Endothelial cell of umbilical vein (primary cell): ENCODE measurements around the gene PIEZO2. TPM values are rescaled to one million over a fixed set of nuclear protein-coding genes. Genes with fewer than 3 reads are reported as not detected.
"Not testable (repeated sequence)": the region's sequence is repeated elsewhere in the genome, so short reads cannot be mapped to it uniquely, and the experiment has no call there.

Experiments used
- BruUV-seq: library from RNA; stranded (reverse); fragments of 400-500 nt; replicated peaks from 2 replicates; lab custom pipeline; 2021; lab: Mats Ljungman, UMichigan
- CTCF ChIA-PET: fragments of 300-600, 350-600 bp; sonication (Branson Sonifier 250); formaldehyde crosslinking; loops from one replicate; lab custom pipeline; 2021; ENCODE audit warnings: antibody characterized with exemption, inconsistent platforms; lab: Charles Lee
- POLR2A ChIA-PET: fragments of 300-600, 350-600 bp; sonication (Branson Sonifier 250); formaldehyde crosslinking; loops from one replicate; lab custom pipeline; 2021; ENCODE audit warnings: antibody characterized with exemption, inconsistent platforms; lab: Charles Lee
- DNase-seq: peaks from one replicate; pipeline ENCODE4 v3.0.0-alpha.2; 2011; ENCODE audit warnings: low read depth, low spot score
- FAIRE-seq: peaks from 2 replicates; lab custom pipeline; 2011; peaks lifted over from hg19 to GRCh38; lab: Jason Lieb, UNC
- H2AFZ ChIP-seq: 2 replicates; pipeline ENCODE4 v1.6.0; 2012; ENCODE audit warnings: low read depth, low read length, control low read depth, inconsistent platforms
- H3K27ac ChIP-seq: 2 replicates; pipeline ENCODE4 v1.5.1; 2011; ENCODE audit warnings: low read depth, mild to moderate bottlenecking, control low read depth, low read length, moderate library complexity; ENCODE audit not compliant: insufficient read depth
- H3K27me3 ChIP-seq, 2 experiments: 2 replicates each; pipeline versions ENCODE4 v1.6.0 to v1.6.1; 2011; ENCODE audit warnings: low read length in 2 of 2, mixed read lengths in 1 of 2; ENCODE audit not compliant: control insufficient read depth in 2 of 2, insufficient read depth in 2 of 2
- H3K36me3 ChIP-seq, 2 experiments: 2 replicates in 1 of 2; 3 replicates in 1 of 2; pipeline ENCODE4 v1.5.1; 2011; ENCODE audit warnings: low read length in 2 of 2, mild to moderate bottlenecking in 1 of 2, moderate library complexity in 1 of 2; ENCODE audit not compliant: control insufficient read depth in 2 of 2, insufficient read depth in 2 of 2; ENCODE audit errors: extremely low read depth in 1 of 2
- H3K4me1 ChIP-seq: 3 replicates; pipeline ENCODE4 v1.5.1; 2011; ENCODE audit warnings: mild to moderate bottlenecking, low read length; ENCODE audit not compliant: control insufficient read depth, insufficient read depth; ENCODE audit errors: extremely low read depth
- H3K4me2 ChIP-seq: 2 replicates; pipeline ENCODE4 v1.6.1; 2011; ENCODE audit warnings: low read length, control low read depth, mixed read lengths; ENCODE audit not compliant: insufficient read depth
- H3K4me3 ChIP-seq, 3 experiments: fragments of 200-600 bp in 1 of 3; sonication (generic), shearing (Covaris generic) in 1 of 3; replicated peaks in 1 of 3; 2 replicates each; pipeline ENCODE4 v1.5.1; 2011 to 2016; ENCODE audit warnings: control low read depth in 3 of 3, low read length in 3 of 3, mild to moderate bottlenecking in 2 of 3, inconsistent platforms in 1 of 3, low read depth in 1 of 3, moderate library complexity in 1 of 3; ENCODE audit not compliant: insufficient read depth in 1 of 3
- H3K79me2 ChIP-seq: 2 replicates; pipeline ENCODE4 v1.6.0; 2012; ENCODE audit warnings: low read length, inconsistent platforms; ENCODE audit not compliant: control insufficient read depth, insufficient read depth
- H3K9ac ChIP-seq: replicated peaks from 2 replicates; pipeline ENCODE3; 2011; ENCODE audit warnings: low read length, control low read depth; ENCODE audit not compliant: insufficient read depth; ENCODE audit errors: extremely low read depth
- H3K9me1 ChIP-seq: replicated peaks from 3 replicates; pipeline ENCODE4 v1.6.0; 2011; ENCODE audit warnings: mild to moderate bottlenecking, low read length; ENCODE audit not compliant: control insufficient read depth, insufficient read depth; ENCODE audit errors: extremely low read depth
- H3K9me3 ChIP-seq: replicated peaks from 2 replicates; pipeline ENCODE4 v1.5.1; 2012; ENCODE audit warnings: low read length, inconsistent platforms; ENCODE audit not compliant: control insufficient read depth, insufficient read depth
- H4K20me1 ChIP-seq: replicated peaks from 2 replicates; pipeline ENCODE3; 2011; ENCODE audit warnings: mild to moderate bottlenecking, low read length; ENCODE audit not compliant: control insufficient read depth, insufficient read depth; ENCODE audit errors: extremely low read depth
- EZH2 ChIP-seq: IDR thresholded peaks from 2 replicates; pipeline ENCODE4 v1.6.1; 2012; ENCODE audit warnings: borderline replicate concordance, low read depth, mild to moderate bottlenecking, moderate library complexity, low read length, inconsistent platforms; ENCODE audit not compliant: severe bottlenecking
- GATA2 ChIP-seq: IDR thresholded peaks from 2 replicates; pipeline ENCODE4 v1.7.0; 2011; ENCODE audit warnings: low read depth, mild to moderate bottlenecking, moderate library complexity, mixed read lengths, low read length; ENCODE audit not compliant: insufficient read length, insufficient read depth
- JUN ChIP-seq: IDR thresholded peaks from 2 replicates; pipeline ENCODE4 v1.6.1; 2011; ENCODE audit warnings: borderline replicate concordance, low read depth; ENCODE audit not compliant: insufficient read length, insufficient read depth
- dilution Hi-C: fragments of 300-500 bp; cut with MboI; formaldehyde crosslinking; loops from one replicate; pipeline ENCODE4 v1.15.0; 2019; ENCODE audit warnings: low sequenced_read_pairs; ENCODE audit not compliant: extremely low pct_ligation_motif_present
- intact Hi-C: fragments of 100-400 bp; cut with micrococcal nuclease; formaldehyde crosslinking; loops from one replicate; pipeline ENCODE4 v1.10.0; 2022
- polyA plus RNA-seq, 4 experiments: library from polyadenylated mRNA; depleted of rRNA in 3 of 4; stranded (reverse) in 3 of 4; unstranded in 1 of 4; fragments of >200 nt; gene quantifications; 2 replicates each; pipeline versions ENCODE4 v1.2.1 to v1.2.3, GENCODE V29; 2011 to 2012; ENCODE audit warnings: missing spikeins in 1 of 4
- total RNA-seq: library from RNA; stranded (reverse); gene quantifications from 2 replicates; pipeline ENCODE4 v1.2.3, GENCODE V29; 2021

Gene PIEZO2
- total and polyA plus RNA-seq, 2 donors (not counting 3 experiments of a cell fraction or from before 2014, with no cell fraction given): 1.7 to 11.2 TPM

GRCh38 chr18:10923141-10923540 is 226.2 kb downstream of the PIEZO2 start:
- Histone ChIP-seq H3K27me3 (no peaks in the 10 kb centered on the region), H3K4me2 (no peak overlapping the region), H3K9me1 (no peaks in the 10 kb centered on the region), H2AFZ (peak overlapping the region; percentile 26), H3K4me1 (peaks cover 39% of the 10 kb centered on the region), H3K79me2 (no peaks in the 10 kb centered on the region), H3K4me3 (no peak overlapping the region), H3K27ac (no peak overlapping the region), H3K36me3 (no peaks in the 10 kb centered on the region), H3K9ac (no peak overlapping the region), H4K20me1 (no peaks in the 10 kb centered on the region), H3K9me3 (no peaks in the 10 kb centered on the region)
- dilution Hi-C loops (no loop called here), intact Hi-C loops (no loop called here)
- BruUV-seq: no TSS peak
- TF ChIP-seq GATA2 (peak; percentile 25), JUN (no peak), EZH2 (no peak)
- DNase-seq (no peak), FAIRE-seq (no peak)
- POLR2A ChIA-PET: no interaction called here
- CTCF ChIA-PET: interaction anchor here (0.7 kb wide), 1 partner anchor 71 kb away, joined by 3 read pairs; no protein-coding TSS in a partner anchor

DNA sequence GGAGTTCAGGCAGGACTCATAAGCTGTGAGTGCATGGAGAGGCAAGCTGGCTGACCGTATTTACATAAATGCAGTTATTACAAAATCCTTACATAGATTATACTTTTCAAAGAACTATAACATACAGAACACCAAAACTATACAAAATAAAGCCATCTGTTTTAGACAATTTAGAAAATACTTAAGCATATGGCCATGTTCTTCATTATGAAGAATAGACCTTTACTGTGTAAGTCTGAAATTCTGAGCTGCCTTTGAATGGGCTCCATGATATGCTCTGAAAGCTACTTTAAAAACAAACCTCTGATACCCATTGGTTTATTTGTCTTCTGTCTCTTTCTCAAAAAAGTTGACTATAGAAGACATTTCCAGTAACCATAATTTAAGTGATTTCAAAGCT is 226.7 kb downstream of the PIEZO2 start:
- H3K4me2 ChIP-seq, DNase-seq, H3K27ac ChIP-seq, H2AFZ ChIP-seq, H4K20me1 ChIP-seq, BruUV-seq, H3K4me3 ChIP-seq, H3K9me3 ChIP-seq, intact Hi-C loops, H3K79me2 ChIP-seq, dilution Hi-C loops, FAIRE-seq, H3K27me3 ChIP-seq, H3K36me3 ChIP-seq, H3K9me1 ChIP-seq, H3K9ac ChIP-seq: not testable (repeated sequence)
- peaks cover 37% of the 10 kb centered on the region for H3K4me1 ChIP-seq
- ChIA-PET CTCF (interaction anchor here (0.7 kb wide), 1 partner anchor 71 kb away, joined by 3 read pairs; no protein-coding TSS in a partner anchor), POLR2A (interaction anchor here (0.6 kb wide), 1 partner anchor 32 kb away, joined by 3 read pairs; no protein-coding TSS in a partner anchor)

- H3K9me3 ChIP-seq, intact Hi-C loops, H3K4me3 ChIP-seq, CTCF ChIA-PET, H3K27ac ChIP-seq, H3K9ac ChIP-seq, H3K4me2 ChIP-seq, H3K27me3 ChIP-seq, H3K79me2 ChIP-seq, BruUV-seq, POLR2A ChIA-PET, H3K9me1 ChIP-seq, FAIRE-seq, H3K36me3 ChIP-seq, H2AFZ ChIP-seq, DNase-seq, dilution Hi-C loops, H4K20me1 ChIP-seq: not testable (repeated sequence)
- H3K4me1 ChIP-seq: peaks cover 21% of the 10 kb centered on the region
Measured at GRCh38 chr18:10920309-10920708, 229.1 kb downstream of the PIEZO2 start.
